ENCODE data around the gene TBATA. TPM values are rescaled to one million over a fixed set of nuclear protein-coding genes. Genes with fewer than 3 reads are reported as not detected.

The TBATA gene
- polyA plus RNA-seq, 1 donor (not counting 4 experiments of a cell fraction or from before 2014, with no cell fraction given): not detected

- H3K79me2 ChIP-seq (ENCODE audit: control insufficient read depth, insufficient read depth, low read length): no peaks in the 10 kb centered on the region
- TF ChIP-seq CTCF (optimal IDR thresholded peaks at IDR 0.05 in 1 of 3, IDR thresholded peaks at IDR 0.05 in 1 of 3, conservative IDR thresholded peaks at IDR 0.05 in 1 of 3; ENCODE audit: extremely low read depth in 1 of 3, insufficient read depth in 2 of 3, low read length in 3 of 3) (no peak), EZH2 (IDR thresholded peaks at IDR 0.05; ENCODE audit: low read length) (no peak)
Measured at GRCh38 chr10:70799124-70799523, 13.9 kb upstream of the TBATA start.

GRCh38 chr10:70797840-70798239 is 12.7 kb upstream of the TBATA start:
- Histone ChIP-seq H3K27me3 (ENCODE audit: control insufficient read depth, extremely low read depth, insufficient read depth, low read length) (peaks cover 12% of the 10 kb centered on the region), H3K27ac (ENCODE audit: control insufficient read depth, insufficient read depth, low read length) (no peak overlapping the region), H3K4me3 (ENCODE audit: control insufficient read depth in 2 of 3, extremely low read depth in 1 of 3, insufficient read depth in 2 of 3, low read depth in 1 of 3, low read length in 3 of 3) (no peak overlapping the region), H3K9me1 (ENCODE audit: control insufficient read depth, extremely low read depth, insufficient read depth, low read length) (no peaks in the 10 kb centered on the region), H3K79me2 (ENCODE audit: control insufficient read depth, insufficient read depth, low read length) (no peaks in the 10 kb centered on the region), H3K9me3 (ENCODE audit: control insufficient read depth, low read depth, low read length) (no peaks in the 10 kb centered on the region), H3K36me3 (ENCODE audit: control insufficient read depth in 2 of 2, extremely low read depth in 1 of 2, insufficient read depth in 2 of 2, low read length in 2 of 2) (no peaks in the 10 kb centered on the region), H3K4me2 (ENCODE audit: control insufficient read depth, extremely low read depth, insufficient read depth, low read depth, low read length) (no peak overlapping the region), H3K4me1 (ENCODE audit: control insufficient read depth, extremely low read depth, insufficient read depth, low read length) (no peaks in the 10 kb centered on the region), H3K9ac (ENCODE audit: control insufficient read depth, extremely low read depth, insufficient read depth, low read length) (no peak overlapping the region), H2AFZ (ENCODE audit: control insufficient read depth, low read length) (no peak overlapping the region), H4K20me1 (ENCODE audit: control insufficient read depth, extremely low read depth, insufficient read depth, low read length) (no peaks in the 10 kb centered on the region)
- no peak for TF ChIP-seq CTCF (optimal IDR thresholded peaks at IDR 0.05 in 1 of 3, IDR thresholded peaks at IDR 0.05 in 1 of 3, conservative IDR thresholded peaks at IDR 0.05 in 1 of 3; ENCODE audit: extremely low read depth in 1 of 3, insufficient read depth in 2 of 3, low read length in 3 of 3)
- TF ChIP-seq EZH2 (IDR thresholded peaks at IDR 0.05; ENCODE audit: low read length): no peak
- FAIRE-seq (no peak), DNase-seq (ENCODE audit: low read depth, low spot score) (no peak)
- dilution Hi-C loops (cut with MboI; ENCODE audit: extremely low pct_ligation_motif_present, low sequenced_read_pairs): no loop called here

More at GRCh38 chr10:70799124-70799523, 13.9 kb upstream of the TBATA start:
- dilution Hi-C loops (cut with MboI; ENCODE audit: extremely low pct_ligation_motif_present, low sequenced_read_pairs): no loop called here
- Histone ChIP-seq H3K4me1 (ENCODE audit: control insufficient read depth, extremely low read depth, insufficient read depth, low read length) (peaks cover 3% of the 10 kb centered on the region), H3K9me1 (ENCODE audit: control insufficient read depth, extremely low read depth, insufficient read depth, low read length) (no peaks in the 10 kb centered on the region), H3K9ac (ENCODE audit: control insufficient read depth, extremely low read depth, insufficient read depth, low read length) (no peak overlapping the region), H4K20me1 (ENCODE audit: control insufficient read depth, extremely low read depth, insufficient read depth, low read length) (no peaks in the 10 kb centered on the region), H3K4me3 (ENCODE audit: control insufficient read depth in 2 of 3, extremely low read depth in 1 of 3, insufficient read depth in 2 of 3, low read depth in 1 of 3, low read length in 3 of 3) (no peak overlapping the region), H3K36me3 (ENCODE audit: control insufficient read depth in 2 of 2, extremely low read depth in 1 of 2, insufficient read depth in 2 of 2, low read length in 2 of 2) (no peaks in the 10 kb centered on the region), H3K9me3 (ENCODE audit: control insufficient read depth, low read depth, low read length) (no peaks in the 10 kb centered on the region), H3K27me3 (ENCODE audit: control insufficient read depth, extremely low read depth, insufficient read depth, low read length) (peaks cover 12% of the 10 kb centered on the region), H3K27ac (ENCODE audit: control insufficient read depth, insufficient read depth, low read length) (no peak overlapping the region), H3K4me2 (ENCODE audit: control insufficient read depth, extremely low read depth, insufficient read depth, low read depth, low read length) (no peak overlapping the region), H2AFZ (ENCODE audit: control insufficient read depth, low read length) (no peak overlapping the region)
- DNase-seq (ENCODE audit: low read depth, low spot score): no peak
- FAIRE-seq: no peak
